Stimulated activated effector memory CD8-positive, alpha-beta T cell treated with anti-CD3 and anti-CD28 coated beads, Interleukin-12 subunit alpha, Interleukin-12 subunit beta, amount 100 ng/mL, for 72 hours (primary cell): Measurements from ENCODE around the gene TMEM144.

Experiments used
- ATAC-seq: fragments of 150-1000 bp; cut with Tn5 transposase; 2 replicates; pipeline ENCODE4 v1.10.0; 2021
- DNase-seq, 2 donors: peaks; one replicate each; pipeline ENCODE4 v3.0.0; 2021 to 2022; ENCODE audit warnings: low spot score in 2 of 2
- H3K27ac Mint-ChIP-seq: one replicate; pipeline ENCODE4 v1.8.0; 2022; ENCODE audit warnings: mild to moderate bottlenecking, mixed read lengths
- H3K36me3 Mint-ChIP-seq: one replicate; pipeline ENCODE4 v1.8.0; 2022; ENCODE audit warnings: mild to moderate bottlenecking, mixed read lengths
- H3K4me1 Mint-ChIP-seq: one replicate; pipeline ENCODE4 v1.8.0; 2022; ENCODE audit warnings: mixed read lengths
- H3K4me3 Mint-ChIP-seq: one replicate; pipeline ENCODE4 v1.8.0; 2022; ENCODE audit warnings: mild to moderate bottlenecking, mixed read lengths
- H3K9me3 Mint-ChIP-seq: one replicate; pipeline ENCODE4 v1.8.0; 2022; ENCODE audit warnings: mixed read lengths

The TMEM144 gene

GRCh38 chr4:158291334-158292055 is 81.2 kb downstream of the TMEM144 start:
- Mint-ChIP-seq H3K4me1 (no peaks in the 10 kb centered on the region), H3K36me3 (no peaks in the 10 kb centered on the region), H3K4me3 (no peak overlapping the region), H3K27ac (no peak overlapping the region), H3K9me3 (peaks cover 3% of the 10 kb centered on the region)
- DNase-seq (no peak), ATAC-seq (no peak)

GRCh38 chr4:158292156-158292555 is 81.9 kb downstream of the TMEM144 start:
- peaks cover 3% of the 10 kb centered on the region for H3K9me3 Mint-ChIP-seq
- DNase-seq (no peak), ATAC-seq (no peak)
- H3K36me3 Mint-ChIP-seq: no peaks in the 10 kb centered on the region
- H3K4me3 Mint-ChIP-seq: no peak overlapping the region
- no peak overlapping the region for H3K27ac Mint-ChIP-seq
- H3K4me1 Mint-ChIP-seq: no peaks in the 10 kb centered on the region

GRCh38 chr4:158295053-158295452 is 84.8 kb downstream of the TMEM144 start:
- H3K4me3 Mint-ChIP-seq: no peak overlapping the region
- H3K4me1 Mint-ChIP-seq: no peaks in the 10 kb centered on the region
- ATAC-seq: no peak
- H3K36me3 Mint-ChIP-seq: no peaks in the 10 kb centered on the region
- peaks cover 3% of the 10 kb centered on the region for H3K9me3 Mint-ChIP-seq
- DNase-seq: no peak
- no peak overlapping the region for H3K27ac Mint-ChIP-seq

- Mint-ChIP-seq H3K36me3 (no peaks in the 10 kb centered on the region), H3K9me3 (no peaks in the 10 kb centered on the region), H3K4me3 (no peak overlapping the region), H3K4me1 (no peaks in the 10 kb centered on the region), H3K27ac (no peak overlapping the region)
- ATAC-seq (no peak), DNase-seq (no peak)
Observed at GRCh38 chr4:158297866-158298265, 87.6 kb downstream of the TMEM144 start.

- no peak for ATAC-seq
- no peaks in the 10 kb centered on the region for H3K36me3 Mint-ChIP-seq
- DNase-seq: no peak
- H3K4me3 Mint-ChIP-seq: no peak overlapping the region
- H3K27ac Mint-ChIP-seq: no peak overlapping the region
- no peaks in the 10 kb centered on the region for H3K4me1 Mint-ChIP-seq
- no peaks in the 10 kb centered on the region for H3K9me3 Mint-ChIP-seq
Observed at GRCh38 chr4:158299459-158300007, 89.2 kb downstream of the TMEM144 start.

- no peaks in the 10 kb centered on the region for H3K36me3 Mint-ChIP-seq
- H3K4me3 Mint-ChIP-seq: no peak overlapping the region
- H3K9me3 Mint-ChIP-seq: no peaks in the 10 kb centered on the region
- DNase-seq: no peak
- no peak for ATAC-seq
- H3K4me1 Mint-ChIP-seq: no peaks in the 10 kb centered on the region
- H3K27ac Mint-ChIP-seq: no peak overlapping the region
Observed at GRCh38 chr4:158300012-158300411, 89.7 kb downstream of the TMEM144 start.

GRCh38 chr4:158302076-158302866 is 92.0 kb downstream of the TMEM144 start:
- Mint-ChIP-seq H3K27ac (no peak overlapping the region), H3K9me3 (no peaks in the 10 kb centered on the region), H3K4me1 (no peaks in the 10 kb centered on the region), H3K36me3 (no peaks in the 10 kb centered on the region), H3K4me3 (no peak overlapping the region)
- no peak for DNase-seq
- ATAC-seq: no peak

- no peak overlapping the region for H3K4me3 Mint-ChIP-seq
Observed at GRCh38 chr4:158304694-158305093, 94.4 kb downstream of the TMEM144 start.

More at GRCh38 chr4:158304694-158305093, 94.4 kb downstream of the TMEM144 start:
- Mint-ChIP-seq H3K27ac (no peak overlapping the region), H3K4me1 (no peaks in the 10 kb centered on the region), H3K9me3 (no peaks in the 10 kb centered on the region), H3K36me3 (no peaks in the 10 kb centered on the region)
- no peak for DNase-seq
- ATAC-seq: no peak
